ENCODE measurements around the gene BANF1.

The BANF1 gene

DNA sequence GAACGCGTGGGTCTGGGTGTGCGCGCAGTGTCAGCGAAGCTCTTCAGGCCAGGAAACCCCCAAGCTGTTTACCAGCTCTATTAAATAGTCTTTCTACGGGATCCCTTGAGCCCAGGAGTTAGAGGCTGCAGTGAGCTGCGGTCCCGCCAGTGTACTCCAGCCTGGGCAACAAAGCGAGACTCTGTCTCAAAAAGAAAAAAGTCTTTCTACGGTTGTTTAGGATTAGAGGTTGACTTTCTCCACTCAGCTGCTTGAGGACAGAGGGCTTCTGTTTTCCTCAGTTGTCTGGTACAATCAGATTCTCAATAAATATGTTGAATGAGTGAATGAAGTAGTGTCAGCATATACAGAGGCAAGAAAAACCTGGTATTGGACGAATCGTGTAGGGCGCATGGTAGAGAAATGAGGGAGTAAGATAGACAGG lies 40.1 kb upstream of the BANF1 start:
- Histone ChIP-seq H3K36me3 (ENCODE audit: control insufficient read depth in 2 of 2, insufficient read depth in 1 of 2, low read length in 2 of 2) (peaks cover 0 to 36% of the 10 kb centered on the region in 2 experiments; a peak in 2 of 3 replicates), H3K4me3 (ENCODE audit: low read depth, low read length) (peak overlapping the region; percentile 89), H3K9me3 (ENCODE audit: control insufficient read depth, insufficient read depth, low read depth, low read length) (no peaks in the 10 kb centered on the region), H3K27ac (ENCODE audit: extremely low read depth, low read depth, low read length) (no peak overlapping the region), H3K4me1 (ENCODE audit: control insufficient read depth, insufficient read depth, low read length) (no peaks in the 10 kb centered on the region)
- ChIA-PET CTCF (interaction anchor here (0.7 to 3.2 kb wide), 4 partner anchors 73 to 422 kb away, joined by 3 to 16 read pairs (median 4); partner anchors contain the start of genes CCDC85B and FIBP), POLR2A (interaction anchor here (1.0 to 1.2 kb wide), 3 partner anchors 18 to 72 kb away, joined by 3 to 4 read pairs (median 4); partner anchors contain the start of genes BANF1, CCDC85B and EIF1AD)
- TF ChIP-seq, protein P1, sequence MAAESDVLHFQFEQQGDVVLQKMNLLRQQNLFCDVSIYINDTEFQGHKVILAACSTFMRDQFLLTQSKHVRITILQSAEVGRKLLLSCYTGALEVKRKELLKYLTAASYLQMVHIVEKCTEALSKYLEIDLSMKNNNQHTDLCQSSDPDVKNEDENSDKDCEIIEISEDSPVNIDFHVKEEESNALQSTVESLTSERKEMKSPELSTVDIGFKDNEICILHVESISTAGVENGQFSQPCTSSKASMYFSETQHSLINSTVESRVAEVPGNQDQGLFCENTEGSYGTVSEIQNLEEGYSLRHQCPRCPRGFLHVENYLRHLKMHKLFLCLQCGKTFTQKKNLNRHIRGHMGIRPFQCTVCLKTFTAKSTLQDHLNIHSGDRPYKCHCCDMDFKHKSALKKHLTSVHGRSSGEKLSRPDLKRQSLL (tag by site-specific recombination; IDR thresholded peaks at IDR 0.05), result no peak
- TF ChIP-seq HOXA7 (CRISPR knock-in tag; IDR thresholded peaks at IDR 0.05; ENCODE audit: borderline replicate concordance) (no peak), ZNF660 (tag by site-specific recombination; IDR thresholded peaks at IDR 0.05) (peak; percentile 100)

GRCh38 chr11:65964906-65965305 lies 37.4 kb upstream of the BANF1 start:
- Histone ChIP-seq H3K4me1 (ENCODE audit: control insufficient read depth, insufficient read depth, low read length) (no peaks in the 10 kb centered on the region), H3K9me3 (ENCODE audit: control insufficient read depth, insufficient read depth, low read depth, low read length) (no peaks in the 10 kb centered on the region), H3K36me3 (ENCODE audit: control insufficient read depth in 2 of 2, insufficient read depth in 1 of 2, low read length in 2 of 2) (peaks cover 0 to 63% of the 10 kb centered on the region in 2 experiments; a peak in 2 of 3 replicates), H3K4me3 (ENCODE audit: low read depth, low read length) (no peak overlapping the region), H3K27ac (ENCODE audit: extremely low read depth, low read depth, low read length) (no peak overlapping the region)
- POLR2A ChIA-PET, result no interaction called here
- CTCF ChIA-PET, result no interaction called here
- TF ChIP-seq, protein P2, sequence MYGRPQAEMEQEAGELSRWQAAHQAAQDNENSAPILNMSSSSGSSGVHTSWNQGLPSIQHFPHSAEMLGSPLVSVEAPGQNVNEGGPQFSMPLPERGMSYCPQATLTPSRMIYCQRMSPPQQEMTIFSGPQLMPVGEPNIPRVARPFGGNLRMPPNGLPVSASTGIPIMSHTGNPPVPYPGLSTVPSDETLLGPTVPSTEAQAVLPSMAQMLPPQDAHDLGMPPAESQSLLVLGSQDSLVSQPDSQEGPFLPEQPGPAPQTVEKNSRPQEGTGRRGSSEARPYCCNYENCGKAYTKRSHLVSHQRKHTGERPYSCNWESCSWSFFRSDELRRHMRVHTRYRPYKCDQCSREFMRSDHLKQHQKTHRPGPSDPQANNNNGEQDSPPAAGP (tag by site-specific recombination; IDR thresholded peaks at IDR 0.05), result no peak
- TF ChIP-seq ZNF513 (tag by site-specific recombination; IDR thresholded peaks at IDR 0.05) (no peak), ZNF433 (tag by site-specific recombination; IDR thresholded peaks at IDR 0.05; ENCODE audit: low read depth) (no peak), ZNF510 (tag by site-specific recombination; IDR thresholded peaks at IDR 0.05; ENCODE audit: insufficient replicate concordance) (no peak), ZNF341 (tag by site-specific recombination; IDR thresholded peaks at IDR 0.05; ENCODE audit: low read depth) (no peak), ZNF792 (tag by site-specific recombination; IDR thresholded peaks at IDR 0.05) (no peak), ZSCAN16 (tag by site-specific recombination; IDR thresholded peaks at IDR 0.05) (no peak), ZNF585B (tag by site-specific recombination; IDR thresholded peaks at IDR 0.05) (no peak)
- TF ChIP-seq, protein P3, sequence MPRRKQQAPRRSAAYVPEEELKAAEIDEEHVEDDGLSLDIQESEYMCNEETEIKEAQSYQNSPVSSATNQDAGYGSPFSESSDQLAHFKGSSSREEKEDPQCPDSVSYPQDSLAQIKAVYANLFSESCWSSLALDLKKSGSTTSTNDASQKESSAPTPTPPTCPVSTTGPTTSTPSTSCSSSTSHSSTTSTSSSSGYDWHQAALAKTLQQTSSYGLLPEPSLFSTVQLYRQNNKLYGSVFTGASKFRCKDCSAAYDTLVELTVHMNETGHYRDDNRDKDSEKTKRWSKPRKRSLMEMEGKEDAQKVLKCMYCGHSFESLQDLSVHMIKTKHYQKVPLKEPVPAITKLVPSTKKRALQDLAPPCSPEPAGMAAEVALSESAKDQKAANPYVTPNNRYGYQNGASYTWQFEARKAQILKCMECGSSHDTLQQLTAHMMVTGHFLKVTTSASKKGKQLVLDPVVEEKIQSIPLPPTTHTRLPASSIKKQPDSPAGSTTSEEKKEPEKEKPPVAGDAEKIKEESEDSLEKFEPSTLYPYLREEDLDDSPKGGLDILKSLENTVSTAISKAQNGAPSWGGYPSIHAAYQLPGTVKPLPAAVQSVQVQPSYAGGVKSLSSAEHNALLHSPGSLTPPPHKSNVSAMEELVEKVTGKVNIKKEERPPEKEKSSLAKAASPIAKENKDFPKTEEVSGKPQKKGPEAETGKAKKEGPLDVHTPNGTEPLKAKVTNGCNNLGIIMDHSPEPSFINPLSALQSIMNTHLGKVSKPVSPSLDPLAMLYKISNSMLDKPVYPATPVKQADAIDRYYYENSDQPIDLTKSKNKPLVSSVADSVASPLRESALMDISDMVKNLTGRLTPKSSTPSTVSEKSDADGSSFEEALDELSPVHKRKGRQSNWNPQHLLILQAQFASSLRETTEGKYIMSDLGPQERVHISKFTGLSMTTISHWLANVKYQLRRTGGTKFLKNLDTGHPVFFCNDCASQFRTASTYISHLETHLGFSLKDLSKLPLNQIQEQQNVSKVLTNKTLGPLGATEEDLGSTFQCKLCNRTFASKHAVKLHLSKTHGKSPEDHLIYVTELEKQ (tag by site-specific recombination; IDR thresholded peaks at IDR 0.05; ENCODE audit: borderline replicate concordance), result no peak
- TF ChIP-seq, protein P4, sequence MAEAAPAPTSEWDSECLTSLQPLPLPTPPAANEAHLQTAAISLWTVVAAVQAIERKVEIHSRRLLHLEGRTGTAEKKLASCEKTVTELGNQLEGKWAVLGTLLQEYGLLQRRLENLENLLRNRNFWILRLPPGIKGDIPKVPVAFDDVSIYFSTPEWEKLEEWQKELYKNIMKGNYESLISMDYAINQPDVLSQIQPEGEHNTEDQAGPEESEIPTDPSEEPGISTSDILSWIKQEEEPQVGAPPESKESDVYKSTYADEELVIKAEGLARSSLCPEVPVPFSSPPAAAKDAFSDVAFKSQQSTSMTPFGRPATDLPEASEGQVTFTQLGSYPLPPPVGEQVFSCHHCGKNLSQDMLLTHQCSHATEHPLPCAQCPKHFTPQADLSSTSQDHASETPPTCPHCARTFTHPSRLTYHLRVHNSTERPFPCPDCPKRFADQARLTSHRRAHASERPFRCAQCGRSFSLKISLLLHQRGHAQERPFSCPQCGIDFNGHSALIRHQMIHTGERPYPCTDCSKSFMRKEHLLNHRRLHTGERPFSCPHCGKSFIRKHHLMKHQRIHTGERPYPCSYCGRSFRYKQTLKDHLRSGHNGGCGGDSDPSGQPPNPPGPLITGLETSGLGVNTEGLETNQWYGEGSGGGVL (tag by site-specific recombination; IDR thresholded peaks at IDR 0.05), result no peak

Data from HEK293 (cell line).